GM12872 (cell line): ENCODE measurements around the gene PML.
"Not testable (repeated sequence)": the region's sequence is repeated elsewhere in the genome, so short reads cannot be mapped to it uniquely, and the experiment has no call there.

Experiments used
- CTCF ChIP-seq: IDR thresholded peaks from 3 replicates; pipeline ENCODE4 v1.5.1; 2011; ENCODE audit warnings: low read depth, mild to moderate bottlenecking, low read length, moderate library complexity; ENCODE audit not compliant: insufficient read depth

The PML gene

GRCh38 chr15:74062671-74063070, 68.2 kb downstream of the PML start:
- TF ChIP-seq CTCF: no peak

GRCh38 chr15:74065684-74066411, 71.3 kb downstream of the PML start:
- TF ChIP-seq CTCF: peak; percentile 29; the same call in 1 of the 3 replicates

GRCh38 chr15:74072614-74073337, 78.3 kb downstream of the PML start:
- TF ChIP-seq CTCF: peak; percentile 37; the same call in 2 of the 3 replicates

- TF ChIP-seq CTCF: not testable (repeated sequence)
These were observed 87.9 kb downstream of the PML start, which contains the start of gene GOLGA6A for GRCh38 chr15:74082450-74082849. TSS of gene GOLGA6A (minus strand) at chr15:74082550. CDS start at chr15:74082509, 41 bp downstream.
